ENCODE results near the gene S100P. TPM values are rescaled to one million over a fixed set of nuclear protein-coding genes. Genes with fewer than 3 reads are reported as not detected.

S100P gene
- total and polyA plus RNA-seq, 4 donors = 0.42 to 3.1 (median 2.3) TPM

DNA sequence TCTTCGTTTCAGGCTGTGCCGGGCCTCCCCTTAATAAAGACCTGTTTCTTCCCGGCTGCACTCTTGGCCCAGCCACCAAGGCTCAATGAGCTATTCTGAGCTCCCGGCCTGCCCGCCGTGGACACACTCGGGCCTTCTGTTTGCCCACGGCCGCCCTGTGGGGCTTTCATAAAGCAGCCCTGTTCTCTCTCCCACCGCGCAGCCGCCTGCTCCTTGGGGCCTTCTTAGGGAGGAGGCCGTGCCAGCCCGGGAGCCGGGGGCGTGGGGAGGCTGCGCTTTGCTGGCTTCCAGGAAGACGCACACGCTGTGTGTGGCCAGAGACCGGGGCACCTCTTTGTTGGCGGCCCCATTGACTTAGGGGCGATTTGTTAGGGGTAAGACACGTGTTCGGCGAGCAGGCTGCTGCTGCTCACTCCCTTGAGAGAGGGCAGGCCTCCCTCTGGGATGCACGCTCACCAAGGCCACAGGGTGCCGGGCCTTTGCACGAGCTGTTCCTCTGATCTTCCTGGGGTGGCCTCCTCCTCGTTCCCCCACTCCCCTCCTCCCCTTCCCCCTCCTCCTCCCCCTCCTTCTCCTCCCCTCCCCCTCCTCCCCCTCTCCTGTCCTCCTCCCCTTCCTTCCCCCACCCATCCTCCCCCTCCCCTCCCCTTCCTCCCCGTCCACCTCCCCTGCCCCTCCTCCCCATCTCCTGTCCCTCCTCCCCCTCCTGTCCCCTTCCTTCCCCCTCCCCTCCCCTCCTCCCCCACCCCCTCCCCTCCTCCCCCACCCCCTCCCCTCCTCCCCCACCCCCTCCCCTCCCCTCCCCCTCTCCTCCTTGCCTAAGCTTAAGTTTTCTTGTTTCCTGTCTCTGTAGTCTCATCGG lies 33.6 kb downstream of the S100P start:
- peaks cover 6 to 26% (median 16%) of the 10 kb centered on the region in 4 donors for H3K4me1 ChIP-seq (ENCODE audit: control insufficient read depth in 4 of 4, insufficient read depth in 4 of 4, low read length in 3 of 4)
- WGBS = 88% methylated on average over 31 of the region's 31 CpGs
- H3K36me3 ChIP-seq (ENCODE audit: control insufficient read depth in 4 of 4, insufficient read depth in 3 of 4, low read depth in 1 of 4, low read length in 3 of 4) = no peaks in the 10 kb centered on the region
- no peak overlapping the region for H3K27ac ChIP-seq (ENCODE audit: low read depth in 1 of 2, low read length in 2 of 2)
- no peak overlapping the region for H3K9ac ChIP-seq (ENCODE audit: low read depth in 1 of 2, low read length in 2 of 2)
- TF ChIP-seq FOXA2 (IDR thresholded peaks at IDR 0.05) (no peak), TAF1 (conservative IDR thresholded peaks at IDR 0.05) (no peak), RXRA (IDR thresholded peaks at IDR 0.05) (no peak), HNF4A (conservative IDR thresholded peaks at IDR 0.05) (no peak), JUND (IDR thresholded peaks at IDR 0.05) (no peak), EGR1 (IDR thresholded peaks at IDR 0.05; ENCODE audit: low read depth in 2 of 2) (no peak)
- TF ChIP-seq, protein P1, sequence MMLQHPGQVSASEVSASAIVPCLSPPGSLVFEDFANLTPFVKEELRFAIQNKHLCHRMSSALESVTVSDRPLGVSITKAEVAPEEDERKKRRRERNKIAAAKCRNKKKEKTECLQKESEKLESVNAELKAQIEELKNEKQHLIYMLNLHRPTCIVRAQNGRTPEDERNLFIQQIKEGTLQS (IDR thresholded peaks at IDR 0.05) = no peak
- TF ChIP-seq, protein P2, sequence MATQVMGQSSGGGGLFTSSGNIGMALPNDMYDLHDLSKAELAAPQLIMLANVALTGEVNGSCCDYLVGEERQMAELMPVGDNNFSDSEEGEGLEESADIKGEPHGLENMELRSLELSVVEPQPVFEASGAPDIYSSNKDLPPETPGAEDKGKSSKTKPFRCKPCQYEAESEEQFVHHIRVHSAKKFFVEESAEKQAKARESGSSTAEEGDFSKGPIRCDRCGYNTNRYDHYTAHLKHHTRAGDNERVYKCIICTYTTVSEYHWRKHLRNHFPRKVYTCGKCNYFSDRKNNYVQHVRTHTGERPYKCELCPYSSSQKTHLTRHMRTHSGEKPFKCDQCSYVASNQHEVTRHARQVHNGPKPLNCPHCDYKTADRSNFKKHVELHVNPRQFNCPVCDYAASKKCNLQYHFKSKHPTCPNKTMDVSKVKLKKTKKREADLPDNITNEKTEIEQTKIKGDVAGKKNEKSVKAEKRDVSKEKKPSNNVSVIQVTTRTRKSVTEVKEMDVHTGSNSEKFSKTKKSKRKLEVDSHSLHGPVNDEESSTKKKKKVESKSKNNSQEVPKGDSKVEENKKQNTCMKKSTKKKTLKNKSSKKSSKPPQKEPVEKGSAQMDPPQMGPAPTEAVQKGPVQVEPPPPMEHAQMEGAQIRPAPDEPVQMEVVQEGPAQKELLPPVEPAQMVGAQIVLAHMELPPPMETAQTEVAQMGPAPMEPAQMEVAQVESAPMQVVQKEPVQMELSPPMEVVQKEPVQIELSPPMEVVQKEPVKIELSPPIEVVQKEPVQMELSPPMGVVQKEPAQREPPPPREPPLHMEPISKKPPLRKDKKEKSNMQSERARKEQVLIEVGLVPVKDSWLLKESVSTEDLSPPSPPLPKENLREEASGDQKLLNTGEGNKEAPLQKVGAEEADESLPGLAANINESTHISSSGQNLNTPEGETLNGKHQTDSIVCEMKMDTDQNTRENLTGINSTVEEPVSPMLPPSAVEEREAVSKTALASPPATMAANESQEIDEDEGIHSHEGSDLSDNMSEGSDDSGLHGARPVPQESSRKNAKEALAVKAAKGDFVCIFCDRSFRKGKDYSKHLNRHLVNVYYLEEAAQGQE (IDR thresholded peaks at IDR 0.05) = no peak
- TF ChIP-seq, protein P3, sequence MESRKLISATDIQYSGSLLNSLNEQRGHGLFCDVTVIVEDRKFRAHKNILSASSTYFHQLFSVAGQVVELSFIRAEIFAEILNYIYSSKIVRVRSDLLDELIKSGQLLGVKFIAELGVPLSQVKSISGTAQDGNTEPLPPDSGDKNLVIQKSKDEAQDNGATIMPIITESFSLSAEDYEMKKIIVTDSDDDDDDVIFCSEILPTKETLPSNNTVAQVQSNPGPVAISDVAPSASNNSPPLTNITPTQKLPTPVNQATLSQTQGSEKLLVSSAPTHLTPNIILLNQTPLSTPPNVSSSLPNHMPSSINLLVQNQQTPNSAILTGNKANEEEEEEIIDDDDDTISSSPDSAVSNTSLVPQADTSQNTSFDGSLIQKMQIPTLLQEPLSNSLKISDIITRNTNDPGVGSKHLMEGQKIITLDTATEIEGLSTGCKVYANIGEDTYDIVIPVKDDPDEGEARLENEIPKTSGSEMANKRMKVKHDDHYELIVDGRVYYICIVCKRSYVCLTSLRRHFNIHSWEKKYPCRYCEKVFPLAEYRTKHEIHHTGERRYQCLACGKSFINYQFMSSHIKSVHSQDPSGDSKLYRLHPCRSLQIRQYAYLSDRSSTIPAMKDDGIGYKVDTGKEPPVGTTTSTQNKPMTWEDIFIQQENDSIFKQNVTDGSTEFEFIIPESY (IDR thresholded peaks at IDR 0.05) = no peak
- TF ChIP-seq, protein P4, sequence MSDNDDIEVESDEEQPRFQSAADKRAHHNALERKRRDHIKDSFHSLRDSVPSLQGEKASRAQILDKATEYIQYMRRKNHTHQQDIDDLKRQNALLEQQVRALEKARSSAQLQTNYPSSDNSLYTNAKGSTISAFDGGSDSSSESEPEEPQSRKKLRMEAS (IDR thresholded peaks at IDR 0.05) = no peak
- no peak overlapping the region for H3K4me3 ChIP-seq (ENCODE audit: low read depth in 1 of 3, low read length in 3 of 3)
- DNase-seq (ENCODE audit: low spot score) = no peak
- H3K9me3 ChIP-seq (ENCODE audit: control insufficient read depth in 4 of 4, low read length in 3 of 4) = no peaks in the 10 kb centered on the region
- no peaks in the 10 kb centered on the region for H3K27me3 ChIP-seq (ENCODE audit: control insufficient read depth in 4 of 4, insufficient read depth in 4 of 4, low read length in 3 of 4)

DNA sequence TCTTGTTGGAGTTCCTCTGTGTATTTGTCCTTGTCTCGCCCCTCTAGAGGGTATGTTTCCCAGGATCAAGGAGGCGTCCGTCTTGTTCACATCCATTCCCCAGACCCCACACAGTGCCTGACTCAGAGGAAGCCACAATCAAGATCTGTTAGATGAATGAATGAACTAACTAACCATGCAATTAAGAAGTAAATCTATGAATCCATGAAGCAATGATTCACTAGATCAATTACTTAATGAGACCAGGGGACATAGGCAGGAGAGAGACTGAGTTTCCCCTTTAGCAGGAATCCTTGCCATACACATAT lies 34.2 kb downstream of the S100P start:
- Histone ChIP-seq H3K36me3 (ENCODE audit: control insufficient read depth in 4 of 4, insufficient read depth in 3 of 4, low read depth in 1 of 4, low read length in 3 of 4) (no peaks in the 10 kb centered on the region), H3K9ac (ENCODE audit: low read depth in 1 of 2, low read length in 2 of 2) (no peak overlapping the region), H3K4me3 (ENCODE audit: low read depth in 1 of 3, low read length in 3 of 3) (no peak overlapping the region), H3K9me3 (ENCODE audit: control insufficient read depth in 4 of 4, low read length in 3 of 4) (no peaks in the 10 kb centered on the region), H3K4me1 (ENCODE audit: control insufficient read depth in 4 of 4, insufficient read depth in 4 of 4, low read length in 3 of 4) (peaks cover 8 to 32% (median 20%) of the 10 kb centered on the region in 4 donors), H3K27ac (ENCODE audit: low read depth in 1 of 2, low read length in 2 of 2) (no peak overlapping the region), H3K27me3 (ENCODE audit: control insufficient read depth in 4 of 4, insufficient read depth in 4 of 4, low read length in 3 of 4) (no peaks in the 10 kb centered on the region)
- TF ChIP-seq EGR1 (IDR thresholded peaks at IDR 0.05; ENCODE audit: low read depth in 2 of 2) = no peak
- no peak for TF ChIP-seq FOXA2 (IDR thresholded peaks at IDR 0.05)
- TF ChIP-seq, protein P2 (IDR thresholded peaks at IDR 0.05) = no peak
- TF ChIP-seq, protein P4 (IDR thresholded peaks at IDR 0.05) = no peak
- TF ChIP-seq JUND (IDR thresholded peaks at IDR 0.05) = no peak
- TF ChIP-seq HNF4A (conservative IDR thresholded peaks at IDR 0.05) = no peak
- no peak for TF ChIP-seq NR2F2 (IDR thresholded peaks at IDR 0.05)
- no peak for TF ChIP-seq TAF1 (conservative IDR thresholded peaks at IDR 0.05)
- DNase-seq (ENCODE audit: low spot score) = no peak
- 94% methylated on average over 3 of the region's 3 CpGs for WGBS

Measured in liver (tissue), 9 donors.